HL-60 (cell line): ENCODE measurements around the gene CCDC185.

Source experiments
- CTCF ChIP-seq: IDR thresholded peaks from one replicate; pipeline ENCODE4 v1.5.1; 2011; ENCODE audit warnings: low read length, control low read depth, inconsistent platforms; ENCODE audit not compliant: insufficient read depth
- GABPA ChIP-seq: IDR thresholded peaks from 2 replicates; pipeline ENCODE4 v1.6.1; 2012; ENCODE audit warnings: low read depth
- POLR2AphosphoS5 ChIP-seq: IDR thresholded peaks from 2 replicates; pipeline ENCODE4 v1.6.1; 2012; ENCODE audit warnings: low read depth
- REST ChIP-seq: IDR thresholded peaks from 2 replicates; pipeline ENCODE4 v1.6.1; 2012; ENCODE audit warnings: low read depth; ENCODE audit not compliant: insufficient replicate concordance

- TF ChIP-seq CTCF (no peak), POLR2AphosphoS5 (no peak), REST (no peak), GABPA (no peak)
Observed at GRCh38 chr1:223390618-223391017, 2.6 kb upstream of the CCDC185 start.
